Right forelimb (tissue), 1 donor: ENCODE results near the gene CCT5.
"Not testable (repeated sequence)": the region's sequence is repeated elsewhere in the genome, so short reads cannot be mapped to it uniquely, and the experiment has no call there.

Source experiments
- DNase-seq: peaks from one replicate; pipeline ENCODE4 v3.0.0-alpha.2; 2018

CCT5 gene

GRCh38 chr5:10277773-10278630 is 27.9 kb downstream of the CCT5 start:
- no peak for DNase-seq

GRCh38 chr5:10278658-10279279 is 28.7 kb downstream of the CCT5 start:
- DNase-seq, result no peak

- DNase-seq, result no peak
Observed at GRCh38 chr5:10279328-10279727, 29.2 kb downstream of the CCT5 start.

GRCh38 chr5:10279925-10280720 is 30.0 kb downstream of the CCT5 start:
- DNase-seq, result no peak

GRCh38 chr5:10283927-10284635 is 34.0 kb downstream of the CCT5 start:
- DNase-seq, result peak; percentile 88

- not testable (repeated sequence) for DNase-seq
Observed at GRCh38 chr5:10285362-10285761, 35.3 kb downstream of the CCT5 start.

- DNase-seq, result peak; percentile 61
Observed at GRCh38 chr5:10286162-10286861, 36.2 kb downstream of the CCT5 start.

GRCh38 chr5:10286862-10287227 is 36.8 kb downstream of the CCT5 start:
- DNase-seq, result no peak

- DNase-seq, result no peak
Observed at GRCh38 chr5:10288592-10289219, 38.6 kb downstream of the CCT5 start.

GRCh38 chr5:10289353-10289752 is 39.3 kb downstream of the CCT5 start:
- no peak for DNase-seq

- no peak for DNase-seq
Observed at GRCh38 chr5:10289991-10290390, 39.9 kb downstream of the CCT5 start.

GRCh38 chr5:10290438-10290837 is 40.4 kb downstream of the CCT5 start:
- DNase-seq, result no peak

- no peak for DNase-seq
Observed at GRCh38 chr5:10291692-10292339, 41.7 kb downstream of the CCT5 start.

- no peak for DNase-seq
Observed at GRCh38 chr5:10293907-10294662, 44.0 kb downstream of the CCT5 start.

- no peak for DNase-seq
Observed at GRCh38 chr5:10295619-10296326, 45.7 kb downstream of the CCT5 start.

GRCh38 chr5:10297646-10298204 is 47.6 kb downstream of the CCT5 start:
- DNase-seq, result no peak

GRCh38 chr5:10300246-10300645 is 50.2 kb downstream of the CCT5 start:
- DNase-seq, result no peak

- no peak for DNase-seq
Observed at GRCh38 chr5:10301266-10301665, 51.2 kb downstream of the CCT5 start.

GRCh38 chr5:10301842-10302610 is 51.9 kb downstream of the CCT5 start:
- peak; percentile 48 for DNase-seq
